ENCODE results near the gene ATP10B. TPM values are rescaled to one million over a fixed set of nuclear protein-coding genes. Genes with fewer than 3 reads are reported as not detected.
"Not testable (repeated sequence)": the region's sequence is repeated elsewhere in the genome, so short reads cannot be mapped to it uniquely, and the experiment has no call there.

ATP10B gene
- total RNA-seq, 2 donors from 2014 or later = not detected

GRCh38 chr5:160720822-160721221 is 131.2 kb downstream of the ATP10B start:
- Mint-ChIP-seq H3K4me1 (ENCODE audit: low read depth) (no peaks in the 10 kb centered on the region), H3K4me3 (no peak overlapping the region), H3K36me3 (ENCODE audit: insufficient read depth in 2 of 2) (no peaks in the 10 kb centered on the region), H3K27ac (no peak overlapping the region), H3K27me3 (ENCODE audit: low read depth) (no peaks in the 10 kb centered on the region), H3K9me3 (no peaks in the 10 kb centered on the region)
- DNase-seq (no peak), ATAC-seq (replicated peaks in 1 of 2) (no peak)

- H3K36me3 Mint-ChIP-seq (ENCODE audit: insufficient read depth in 2 of 2); H3K27me3 Mint-ChIP-seq (ENCODE audit: low read depth); ATAC-seq (replicated peaks in 1 of 2); H3K27ac Mint-ChIP-seq; H3K9me3 Mint-ChIP-seq; DNase-seq; H3K4me3 Mint-ChIP-seq; H3K4me1 Mint-ChIP-seq (ENCODE audit: low read depth): not testable (repeated sequence)
Measured at GRCh38 chr5:160715508-160715907, 136.5 kb downstream of the ATP10B start.

- Mint-ChIP-seq H3K4me1 (ENCODE audit: low read depth) (no peaks in the 10 kb centered on the region), H3K36me3 (ENCODE audit: insufficient read depth in 2 of 2) (peaks cover 0 to 1% of the 10 kb centered on the region in 2 donors), H3K27me3 (ENCODE audit: low read depth) (peaks cover 14% of the 10 kb centered on the region), H3K9me3 (peaks cover 0 to 2% of the 10 kb centered on the region in 2 donors), H3K4me3 (no peak overlapping the region), H3K27ac (no peak overlapping the region)
- no peak for DNase-seq
- no peak for ATAC-seq (replicated peaks in 1 of 2)
Measured at GRCh38 chr5:160703547-160704189, 148.3 kb downstream of the ATP10B start.

GRCh38 chr5:160702934-160703333 is 149.1 kb downstream of the ATP10B start:
- Mint-ChIP-seq H3K4me3 (no peak overlapping the region), H3K4me1 (ENCODE audit: low read depth) (no peaks in the 10 kb centered on the region), H3K27me3 (ENCODE audit: low read depth) (peaks cover 14% of the 10 kb centered on the region), H3K27ac (no peak overlapping the region), H3K9me3 (peaks cover 0 to 2% of the 10 kb centered on the region in 2 donors), H3K36me3 (ENCODE audit: insufficient read depth in 2 of 2) (no peaks in the 10 kb centered on the region)
- DNase-seq (no peak), ATAC-seq (replicated peaks in 1 of 2) (no peak)

GRCh38 chr5:160702311-160702803 is 149.7 kb downstream of the ATP10B start:
- DNase-seq = no peak
- H3K4me3 Mint-ChIP-seq = no peak overlapping the region
- ATAC-seq (replicated peaks in 1 of 2) = no peak
- H3K9me3 Mint-ChIP-seq = peaks cover 0 to 2% of the 10 kb centered on the region in 2 donors
- no peaks in the 10 kb centered on the region for H3K36me3 Mint-ChIP-seq (ENCODE audit: insufficient read depth in 2 of 2)
- H3K27me3 Mint-ChIP-seq (ENCODE audit: low read depth) = peaks cover 14% of the 10 kb centered on the region
- H3K27ac Mint-ChIP-seq = no peak overlapping the region
- H3K4me1 Mint-ChIP-seq (ENCODE audit: low read depth) = no peaks in the 10 kb centered on the region

- Mint-ChIP-seq H3K36me3 (ENCODE audit: insufficient read depth in 2 of 2) (no peaks in the 10 kb centered on the region), H3K9me3 (peaks cover 0 to 2% of the 10 kb centered on the region in 2 donors), H3K4me1 (ENCODE audit: low read depth) (no peaks in the 10 kb centered on the region), H3K4me3 (no peak overlapping the region), H3K27ac (no peak overlapping the region), H3K27me3 (ENCODE audit: low read depth) (peaks cover 14% of the 10 kb centered on the region)
- ATAC-seq (replicated peaks in 1 of 2) (no peak), DNase-seq (no peak)
Measured at GRCh38 chr5:160701403-160701802, 150.6 kb downstream of the ATP10B start.

GRCh38 chr5:160699301-160699700 is 152.7 kb downstream of the ATP10B start:
- ATAC-seq (replicated peaks in 1 of 2) (no peak), DNase-seq (no peak)
- Mint-ChIP-seq H3K36me3 (ENCODE audit: insufficient read depth in 2 of 2) (no peaks in the 10 kb centered on the region), H3K27ac (no peak overlapping the region), H3K4me1 (ENCODE audit: low read depth) (no peaks in the 10 kb centered on the region), H3K9me3 (no peaks in the 10 kb centered on the region), H3K4me3 (no peak overlapping the region), H3K27me3 (ENCODE audit: low read depth) (peaks cover 14% of the 10 kb centered on the region)

GRCh38 chr5:160697281-160697680 is 154.7 kb downstream of the ATP10B start:
- no peak for ATAC-seq (replicated peaks in 1 of 2)
- H3K36me3 Mint-ChIP-seq (ENCODE audit: insufficient read depth in 2 of 2) = no peaks in the 10 kb centered on the region
- no peak overlapping the region for H3K4me3 Mint-ChIP-seq
- no peak for DNase-seq
- no peaks in the 10 kb centered on the region for H3K9me3 Mint-ChIP-seq
- H3K27ac Mint-ChIP-seq = no peak overlapping the region
- peaks cover 14% of the 10 kb centered on the region for H3K27me3 Mint-ChIP-seq (ENCODE audit: low read depth)
- H3K4me1 Mint-ChIP-seq (ENCODE audit: low read depth) = no peaks in the 10 kb centered on the region

- no peaks in the 10 kb centered on the region for H3K4me1 Mint-ChIP-seq (ENCODE audit: low read depth)
- H3K4me3 Mint-ChIP-seq = no peak overlapping the region
- H3K9me3 Mint-ChIP-seq = no peaks in the 10 kb centered on the region
- no peaks in the 10 kb centered on the region for H3K36me3 Mint-ChIP-seq (ENCODE audit: insufficient read depth in 2 of 2)
- ATAC-seq (replicated peaks in 1 of 2) (no peak), DNase-seq (no peak)
- H3K27me3 Mint-ChIP-seq (ENCODE audit: low read depth) = no peaks in the 10 kb centered on the region
- H3K27ac Mint-ChIP-seq = no peak overlapping the region
Measured at GRCh38 chr5:160694896-160695295, 157.1 kb downstream of the ATP10B start.

GRCh38 chr5:160693831-160694465 is 158.1 kb downstream of the ATP10B start:
- H3K4me1 Mint-ChIP-seq (ENCODE audit: low read depth) = no peaks in the 10 kb centered on the region
- DNase-seq = no peak
- H3K36me3 Mint-ChIP-seq (ENCODE audit: insufficient read depth in 2 of 2) = no peaks in the 10 kb centered on the region
- no peak overlapping the region for H3K27ac Mint-ChIP-seq
- no peaks in the 10 kb centered on the region for H3K9me3 Mint-ChIP-seq
- H3K27me3 Mint-ChIP-seq (ENCODE audit: low read depth) = peaks cover 7% of the 10 kb centered on the region
- H3K4me3 Mint-ChIP-seq = no peak overlapping the region
- no peak for ATAC-seq (replicated peaks in 1 of 2)

GRCh38 chr5:160692271-160692670 is 159.7 kb downstream of the ATP10B start:
- Mint-ChIP-seq H3K27me3 (ENCODE audit: low read depth) (peaks cover 7% of the 10 kb centered on the region), H3K36me3 (ENCODE audit: insufficient read depth in 2 of 2) (no peaks in the 10 kb centered on the region), H3K27ac (no peak overlapping the region), H3K9me3 (no peaks in the 10 kb centered on the region), H3K4me3 (no peak overlapping the region), H3K4me1 (ENCODE audit: low read depth) (no peaks in the 10 kb centered on the region)
- ATAC-seq (replicated peaks in 1 of 2) (no peak), DNase-seq (no peak)

GRCh38 chr5:160685695-160686094 is 166.3 kb downstream of the ATP10B start:
- no peaks in the 10 kb centered on the region for H3K4me1 Mint-ChIP-seq (ENCODE audit: low read depth)
- no peaks in the 10 kb centered on the region for H3K9me3 Mint-ChIP-seq
- H3K27me3 Mint-ChIP-seq (ENCODE audit: low read depth) = peaks cover 7% of the 10 kb centered on the region
- H3K36me3 Mint-ChIP-seq (ENCODE audit: insufficient read depth in 2 of 2) = no peaks in the 10 kb centered on the region
- H3K4me3 Mint-ChIP-seq = no peak overlapping the region
- DNase-seq = no peak
- H3K27ac Mint-ChIP-seq = no peak overlapping the region
- no peak for ATAC-seq (replicated peaks in 1 of 2)

GRCh38 chr5:160685219-160685618 is 166.8 kb downstream of the ATP10B start:
- no peak overlapping the region for H3K4me3 Mint-ChIP-seq
- ATAC-seq (replicated peaks in 1 of 2) (no peak), DNase-seq (no peak)
- H3K27me3 Mint-ChIP-seq (ENCODE audit: low read depth) = peaks cover 7% of the 10 kb centered on the region
- no peaks in the 10 kb centered on the region for H3K36me3 Mint-ChIP-seq (ENCODE audit: insufficient read depth in 2 of 2)
- H3K9me3 Mint-ChIP-seq = no peaks in the 10 kb centered on the region
- no peak overlapping the region for H3K27ac Mint-ChIP-seq
- no peaks in the 10 kb centered on the region for H3K4me1 Mint-ChIP-seq (ENCODE audit: low read depth)
